HG02870 (cell line): ENCODE data around the gene NR2F1-AS1.

Experiments
- ATAC-seq: cut with Tn5 transposase; IDR thresholded peaks from one replicate; pipeline ENCODE4 v1.9.1; 2021; ENCODE audit warnings: mild to moderate bottlenecking, moderate library complexity; ENCODE audit not compliant: unreplicated experiment

NR2F1-AS1 gene

GRCh38 chr5:93603793-93604643 lies 23.0 kb upstream of the NR2F1-AS1 start:
- ATAC-seq = no peak

GRCh38 chr5:93603078-93603792 lies 22.2 kb upstream of the NR2F1-AS1 start:
- no peak for ATAC-seq

GRCh38 chr5:93602241-93603077 lies 21.4 kb upstream of the NR2F1-AS1 start:
- ATAC-seq = no peak

- ATAC-seq = no peak
Measured at GRCh38 chr5:93601802-93602155, 20.8 kb upstream of the NR2F1-AS1 start.

GRCh38 chr5:93601071-93601801 lies 20.2 kb upstream of the NR2F1-AS1 start:
- no peak for ATAC-seq

GRCh38 chr5:93600409-93601070 lies 19.5 kb upstream of the NR2F1-AS1 start:
- ATAC-seq = no peak

GRCh38 chr5:93599399-93600120 lies 18.5 kb upstream of the NR2F1-AS1 start:
- ATAC-seq = no peak

- no peak for ATAC-seq
Measured at GRCh38 chr5:93599001-93599379, 18.0 kb upstream of the NR2F1-AS1 start.

- no peak for ATAC-seq
Measured at GRCh38 chr5:93598091-93599000, 17.3 kb upstream of the NR2F1-AS1 start.

GRCh38 chr5:93596676-93597490 lies 15.9 kb upstream of the NR2F1-AS1 start:
- ATAC-seq = no peak

GRCh38 chr5:93596310-93596675 lies 15.3 kb upstream of the NR2F1-AS1 start:
- no peak for ATAC-seq

GRCh38 chr5:93595420-93596147 lies 14.6 kb upstream of the NR2F1-AS1 start:
- ATAC-seq = no peak

- no peak for ATAC-seq
Measured at GRCh38 chr5:93594591-93595419, 13.8 kb upstream of the NR2F1-AS1 start.

GRCh38 chr5:93593476-93594131 lies 12.6 kb upstream of the NR2F1-AS1 start:
- no peak for ATAC-seq

- no peak for ATAC-seq
Measured at GRCh38 chr5:93592883-93593282, 11.9 kb upstream of the NR2F1-AS1 start.
